Activated naive CD4-positive, alpha-beta T cell treated with anti-CD3 and anti-CD28 coated beads, Interleukin-2, amount 50 U/mL, for 24 hours (primary cell): Measurements from ENCODE around the gene IDH1.
A peak's percentile ranks its signal among the peaks of the same experiment; 100 is the strongest.
"Not testable (repeated sequence)": the region's sequence is repeated elsewhere in the genome, so short reads cannot be mapped to it uniquely, and the experiment has no call there.

Source experiments
- H3K27ac Mint-ChIP-seq: one replicate; pipeline ENCODE4 v1.8.0; 2021; ENCODE audit warnings: mild to moderate bottlenecking, mixed read lengths
- H3K27me3 Mint-ChIP-seq: one replicate; pipeline ENCODE4 v1.8.0; 2021; ENCODE audit warnings: mixed read lengths
- H3K36me3 Mint-ChIP-seq: one replicate; pipeline ENCODE4 v1.8.0; 2021; ENCODE audit warnings: mixed read lengths
- H3K4me1 Mint-ChIP-seq: one replicate; pipeline ENCODE4 v1.8.0; 2021; ENCODE audit warnings: mixed read lengths
- H3K4me3 Mint-ChIP-seq: one replicate; pipeline ENCODE4 v1.8.0; 2021; ENCODE audit warnings: mild to moderate bottlenecking, mixed read lengths
- H3K9me3 Mint-ChIP-seq: one replicate; pipeline ENCODE4 v1.8.0; 2021; ENCODE audit warnings: mixed read lengths

IDH1 gene

DNA sequence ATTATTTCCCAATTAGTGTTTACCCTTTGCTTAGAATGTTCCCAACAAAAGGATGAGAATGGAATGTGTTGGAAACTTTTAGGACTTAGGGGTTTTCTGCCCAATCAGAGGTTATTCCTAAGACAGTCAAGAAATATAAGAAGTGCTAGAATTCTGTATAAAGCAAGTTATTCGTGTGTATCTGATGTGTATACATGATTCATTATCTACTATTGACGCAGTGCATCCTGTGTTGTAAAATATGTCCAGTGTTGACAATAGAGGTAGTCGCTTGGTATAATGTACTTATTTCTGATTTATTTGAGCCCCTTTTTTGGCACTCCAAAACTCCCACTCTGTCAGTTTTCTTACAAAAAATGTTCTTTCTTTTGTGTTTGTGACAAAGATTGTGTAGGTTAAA lies 12.1 kb upstream of the IDH1 start:
- Mint-ChIP-seq H3K27ac (peak overlapping the region; percentile 94), H3K4me3 (peak overlapping the region; percentile 99), H3K9me3 (no peaks in the 10 kb centered on the region), H3K36me3 (peaks cover 8% of the 10 kb centered on the region), H3K4me1 (peaks cover 66% of the 10 kb centered on the region), H3K27me3 (no peaks in the 10 kb centered on the region)

DNA sequence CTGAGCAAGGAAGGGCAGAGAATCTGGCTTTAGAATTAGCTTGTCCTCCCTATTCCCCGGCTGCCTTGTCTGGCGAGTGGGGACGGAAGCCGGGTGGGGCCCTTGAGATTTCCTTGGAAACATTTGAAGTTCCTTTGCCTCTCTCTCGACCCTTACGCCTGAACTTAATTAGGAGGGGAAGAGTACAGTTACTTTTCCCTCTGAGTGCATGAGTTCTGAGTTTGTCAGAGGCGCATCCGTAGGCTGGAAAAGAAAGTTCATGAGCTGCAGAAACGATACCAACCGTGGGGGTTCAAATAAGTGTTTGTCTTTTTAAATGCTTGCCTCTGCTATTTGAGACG lies 11.7 kb upstream of the IDH1 start:
- no peaks in the 10 kb centered on the region for H3K9me3 Mint-ChIP-seq
- H3K36me3 Mint-ChIP-seq: peaks cover 6% of the 10 kb centered on the region
- H3K27ac Mint-ChIP-seq: peak overlapping the region; percentile 94
- H3K4me3 Mint-ChIP-seq: peak overlapping the region; percentile 99
- peaks cover 64% of the 10 kb centered on the region for H3K4me1 Mint-ChIP-seq
- no peaks in the 10 kb centered on the region for H3K27me3 Mint-ChIP-seq

DNA sequence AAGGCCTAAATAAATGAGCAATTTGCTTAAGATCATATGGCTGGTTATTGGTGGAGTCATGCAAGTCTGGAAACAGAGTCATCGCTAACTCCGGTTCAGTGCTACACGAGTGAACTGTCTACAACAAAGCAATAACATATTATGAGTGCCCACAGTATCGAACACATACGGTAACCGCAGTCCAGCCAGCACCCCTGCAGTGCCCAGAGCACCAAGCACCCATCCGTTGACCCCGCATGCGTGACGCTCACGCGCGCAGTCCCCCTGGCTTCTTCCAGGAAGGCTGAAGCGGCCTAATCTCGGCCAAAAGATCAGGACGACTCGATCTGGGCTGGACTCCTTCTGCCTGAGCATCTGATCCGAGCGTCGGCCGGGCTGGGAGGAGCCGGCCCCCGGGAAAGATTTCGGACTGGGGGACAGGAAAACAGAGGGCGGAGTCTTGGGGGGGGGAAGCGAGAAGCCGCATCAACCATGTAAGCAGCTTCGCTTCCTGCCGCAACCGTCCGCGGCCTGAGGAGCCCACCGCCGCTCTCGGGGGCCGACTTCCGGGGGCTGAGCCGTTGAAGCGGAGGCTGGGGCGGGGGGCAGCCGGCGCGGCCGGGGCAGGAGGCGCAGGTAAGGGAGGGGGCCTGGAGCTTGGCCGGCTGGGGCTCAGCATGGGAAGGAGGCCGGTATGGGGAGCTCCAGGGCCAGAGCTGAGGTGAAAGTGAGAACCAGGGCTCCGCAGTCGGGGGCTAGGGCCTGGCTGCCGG lies 11.1 kb upstream of the IDH1 start, which contains the start of gene PIKFYVE:
PIKFYVE (plus strand) TSS at position 455 of the 752 bp plus-strand sequence. CDS start 5,265 bp downstream, outside the sequence.
- Mint-ChIP-seq H3K27me3 (no peaks in the 10 kb centered on the region), H3K36me3 (peaks cover 2% of the 10 kb centered on the region), H3K4me1 (peaks cover 59% of the 10 kb centered on the region), H3K9me3 (no peaks in the 10 kb centered on the region), H3K4me3 (peak within 1 kb of the TSS; percentile 99), H3K27ac (peak within 1 kb of the TSS; percentile 94)

DNA sequence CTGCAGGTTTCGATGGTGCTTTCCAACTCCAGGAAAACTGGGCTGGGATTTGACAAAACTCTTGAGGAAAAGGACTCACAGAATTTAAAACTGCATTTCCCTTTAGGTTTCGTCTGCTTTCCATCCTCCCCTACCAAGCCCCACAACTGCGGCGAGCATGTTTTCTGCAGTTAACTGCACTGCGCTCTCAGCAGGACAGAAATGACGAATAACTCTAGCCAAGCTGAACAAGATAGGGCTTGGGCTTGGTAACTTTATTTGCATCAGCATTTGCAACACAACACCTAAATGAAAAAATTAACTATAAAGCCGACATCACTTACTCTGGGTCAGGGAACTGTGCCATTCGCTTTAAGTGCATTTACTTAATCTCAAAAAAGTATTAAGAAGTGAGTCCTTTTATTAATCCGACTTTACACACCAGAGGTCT lies 10.5 kb upstream of the IDH1 start:
- H3K36me3 Mint-ChIP-seq: peaks cover 2% of the 10 kb centered on the region
- peak overlapping the region; percentile 99 for H3K4me3 Mint-ChIP-seq
- H3K4me1 Mint-ChIP-seq: peaks cover 56% of the 10 kb centered on the region
- no peaks in the 10 kb centered on the region for H3K9me3 Mint-ChIP-seq
- H3K27me3 Mint-ChIP-seq: no peaks in the 10 kb centered on the region
- peak overlapping the region; percentile 94 for H3K27ac Mint-ChIP-seq

DNA sequence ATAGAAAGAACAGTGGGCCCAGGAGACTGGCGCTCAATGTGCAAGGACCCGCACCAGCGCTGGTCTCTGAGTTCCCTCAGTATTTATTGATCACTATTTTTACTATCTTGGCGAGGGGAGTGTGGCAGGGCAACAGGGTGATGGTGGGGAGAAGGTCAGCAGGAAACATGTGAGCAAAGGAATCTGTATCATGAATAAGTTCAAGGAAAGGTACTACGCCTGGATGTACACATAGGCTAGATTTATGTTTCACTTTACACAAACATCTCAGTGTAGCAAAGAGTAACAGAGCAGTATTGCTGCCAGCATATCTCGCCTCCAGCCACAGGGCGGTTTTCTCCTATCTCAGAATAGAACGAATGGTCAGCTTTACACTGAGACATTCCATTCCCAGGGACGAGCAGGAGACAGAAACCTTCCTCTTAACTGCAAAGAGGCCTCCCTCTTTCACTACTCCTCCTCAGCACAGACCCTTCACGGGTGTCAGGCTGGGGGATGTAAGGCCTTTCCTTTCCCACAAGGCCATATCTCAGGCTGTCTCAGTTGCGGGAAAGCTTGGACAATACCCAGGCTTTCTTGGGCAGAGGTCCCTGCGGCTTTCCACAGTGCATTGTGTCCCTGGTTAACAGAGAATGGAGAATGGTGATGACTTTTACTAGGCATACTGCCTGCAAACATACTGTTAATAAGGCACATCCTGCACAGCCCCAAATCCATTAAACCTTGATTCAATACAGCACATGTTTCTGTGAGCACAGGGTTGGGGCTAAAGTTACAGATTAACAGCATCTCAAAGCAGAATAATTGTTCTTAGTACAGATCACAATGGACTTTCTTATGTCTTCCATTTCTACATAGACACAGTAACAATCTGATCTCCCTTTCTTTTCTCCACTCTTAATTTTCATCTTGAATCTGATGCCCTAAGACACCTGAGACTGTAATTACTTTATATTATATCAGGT lies 2.3 kb upstream of the IDH1 start:
- H3K27me3 Mint-ChIP-seq, H3K27ac Mint-ChIP-seq: not testable (repeated sequence)
- peak overlapping the region; percentile 33 for H3K4me3 Mint-ChIP-seq

DNA sequence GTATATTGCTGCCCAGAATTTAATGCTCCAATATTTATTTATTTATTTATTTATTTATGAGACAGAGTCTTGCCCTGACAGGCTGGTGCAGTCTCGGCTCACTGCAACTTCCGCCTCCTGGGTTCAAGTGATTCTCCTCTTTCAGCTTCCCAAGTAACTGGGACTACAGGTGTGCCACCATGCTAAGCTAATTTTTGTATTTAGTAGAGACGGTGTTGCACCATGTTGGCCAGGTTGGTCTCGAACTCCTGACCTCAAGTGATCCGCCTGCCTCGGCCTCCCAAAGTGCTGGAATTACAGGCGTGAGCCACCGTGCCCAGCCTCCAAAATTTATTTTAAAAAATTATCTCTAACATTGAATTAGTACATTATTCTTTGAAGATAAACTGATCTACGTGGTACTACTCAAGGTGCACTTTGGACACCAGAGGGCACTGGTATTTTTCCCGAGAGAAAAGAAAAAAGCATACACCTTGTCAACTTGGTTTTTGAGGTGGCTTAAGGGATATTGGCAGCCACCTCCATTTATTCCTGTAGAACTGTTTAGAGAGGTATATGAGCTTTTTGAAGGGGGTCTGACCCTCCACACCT lies 1.4 kb upstream of the IDH1 start:
- Mint-ChIP-seq H3K4me1 (peaks cover 22% of the 10 kb centered on the region), H3K9me3 (no peaks in the 10 kb centered on the region), H3K27me3 (no peaks in the 10 kb centered on the region), H3K27ac (no peak overlapping the region), H3K4me3 (peak overlapping the region; percentile 97), H3K36me3 (no peaks in the 10 kb centered on the region)

More for the DNA sequence above, 2.3 kb upstream of the IDH1 start:
- not testable (repeated sequence) for H3K36me3 Mint-ChIP-seq, H3K9me3 Mint-ChIP-seq
- H3K4me1 Mint-ChIP-seq: peaks cover 22% of the 10 kb centered on the region

DNA sequence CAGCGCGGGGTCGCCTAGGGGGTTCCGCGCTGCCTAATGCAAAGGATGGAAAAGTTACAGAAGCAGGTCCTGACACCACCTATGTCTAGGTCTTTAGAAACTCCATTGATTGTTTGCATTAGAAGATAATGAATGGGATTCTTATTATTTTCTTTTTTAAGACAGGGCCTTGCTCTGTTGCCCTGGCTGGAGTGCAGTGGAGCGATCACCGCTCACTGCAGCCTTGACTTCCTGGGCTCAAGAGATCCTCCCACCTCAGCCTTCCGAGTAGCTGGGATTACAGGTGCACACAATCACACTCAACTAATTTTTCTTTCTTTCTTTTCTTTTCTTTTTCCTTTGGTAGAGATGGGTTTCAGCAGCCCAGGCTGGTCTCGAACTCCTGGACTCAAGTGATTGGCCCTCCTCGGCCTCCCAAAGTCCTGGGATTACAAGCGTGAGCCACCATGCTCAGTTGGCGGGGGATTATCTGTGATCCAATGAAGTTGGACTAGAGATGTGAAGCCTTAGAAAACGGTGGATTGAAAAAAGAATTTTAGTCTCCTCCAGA lies 761 bp upstream of the IDH1 start:
- Mint-ChIP-seq H3K27ac (no peak overlapping the region), H3K27me3 (no peaks in the 10 kb centered on the region), H3K9me3 (no peaks in the 10 kb centered on the region), H3K36me3 (no peaks in the 10 kb centered on the region), H3K4me1 (peaks cover 22% of the 10 kb centered on the region), H3K4me3 (peak overlapping the region; percentile 97)

DNA sequence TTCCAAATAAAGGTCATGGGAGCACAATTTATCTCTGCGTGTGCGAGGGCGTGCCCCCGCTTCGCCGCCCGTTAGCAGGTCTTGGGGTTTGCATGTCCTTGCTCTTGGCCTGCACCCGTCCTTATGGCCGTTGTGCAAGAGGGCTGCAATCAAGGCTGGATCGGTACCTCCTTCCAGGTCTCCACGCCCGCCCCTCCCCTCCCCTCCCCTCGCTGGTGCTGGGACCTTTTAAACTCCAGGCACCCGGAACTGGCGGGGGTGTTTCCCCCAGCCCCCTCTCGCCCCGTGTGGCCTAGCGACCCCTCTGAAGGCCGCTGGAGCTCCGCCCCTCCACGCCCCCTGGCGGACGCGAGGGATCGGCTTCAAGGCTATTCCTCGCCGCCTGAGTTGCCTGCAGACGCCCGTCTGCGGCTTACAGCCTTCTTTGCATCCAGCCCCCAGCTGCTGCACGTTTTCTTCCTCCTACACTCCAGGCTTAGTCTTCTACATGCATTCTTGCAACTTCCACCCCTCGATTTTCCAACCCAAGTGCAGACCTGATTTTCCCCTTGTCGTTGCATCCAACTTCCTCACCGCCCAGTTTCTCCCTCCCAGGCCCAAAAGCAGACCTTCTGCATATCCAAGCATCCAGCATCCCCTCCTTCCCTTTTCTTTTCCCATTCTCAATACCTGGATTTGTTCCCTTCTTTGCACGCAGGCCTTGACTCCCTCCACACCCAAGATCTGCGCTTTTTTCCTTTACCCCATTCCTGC lies 577 bp downstream of the IDH1 start:
- Mint-ChIP-seq H3K4me3 (peak overlapping the region; percentile 97), H3K27ac (peak overlapping the region; percentile 36), H3K9me3 (no peaks in the 10 kb centered on the region), H3K36me3 (peaks cover 5% of the 10 kb centered on the region), H3K27me3 (no peaks in the 10 kb centered on the region), H3K4me1 (peaks cover 22% of the 10 kb centered on the region)

DNA sequence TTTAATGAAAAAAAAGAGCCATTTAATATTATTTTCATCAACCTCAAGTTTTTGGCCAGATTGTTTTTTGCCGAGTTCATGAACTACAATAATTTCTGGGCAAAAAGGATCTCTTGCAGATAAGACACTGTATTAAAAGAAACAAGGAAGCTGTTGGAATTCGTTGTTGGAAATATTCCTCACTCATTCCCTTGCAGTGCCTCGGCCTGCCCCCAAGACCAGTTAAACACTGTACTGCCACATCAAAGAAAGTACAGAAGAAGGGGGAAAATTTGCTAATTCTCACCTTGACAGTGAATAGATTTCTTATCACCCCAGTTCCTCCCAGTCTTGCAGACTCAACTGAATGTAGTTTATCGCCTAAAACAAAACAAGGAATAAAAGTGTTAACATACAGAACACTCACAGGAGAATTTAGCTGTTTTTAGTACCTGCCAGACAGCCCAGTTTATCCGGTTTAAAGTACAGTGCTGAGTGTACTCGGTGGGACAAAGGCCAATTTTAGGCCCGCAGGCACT lies 1.2 kb downstream of the IDH1 start:
- Mint-ChIP-seq H3K4me3 (peak overlapping the region; percentile 97), H3K27me3 (no peaks in the 10 kb centered on the region), H3K9me3 (no peaks in the 10 kb centered on the region), H3K27ac (peak overlapping the region; percentile 76), H3K4me1 (peaks cover 22% of the 10 kb centered on the region), H3K36me3 (peaks cover 7% of the 10 kb centered on the region)

DNA sequence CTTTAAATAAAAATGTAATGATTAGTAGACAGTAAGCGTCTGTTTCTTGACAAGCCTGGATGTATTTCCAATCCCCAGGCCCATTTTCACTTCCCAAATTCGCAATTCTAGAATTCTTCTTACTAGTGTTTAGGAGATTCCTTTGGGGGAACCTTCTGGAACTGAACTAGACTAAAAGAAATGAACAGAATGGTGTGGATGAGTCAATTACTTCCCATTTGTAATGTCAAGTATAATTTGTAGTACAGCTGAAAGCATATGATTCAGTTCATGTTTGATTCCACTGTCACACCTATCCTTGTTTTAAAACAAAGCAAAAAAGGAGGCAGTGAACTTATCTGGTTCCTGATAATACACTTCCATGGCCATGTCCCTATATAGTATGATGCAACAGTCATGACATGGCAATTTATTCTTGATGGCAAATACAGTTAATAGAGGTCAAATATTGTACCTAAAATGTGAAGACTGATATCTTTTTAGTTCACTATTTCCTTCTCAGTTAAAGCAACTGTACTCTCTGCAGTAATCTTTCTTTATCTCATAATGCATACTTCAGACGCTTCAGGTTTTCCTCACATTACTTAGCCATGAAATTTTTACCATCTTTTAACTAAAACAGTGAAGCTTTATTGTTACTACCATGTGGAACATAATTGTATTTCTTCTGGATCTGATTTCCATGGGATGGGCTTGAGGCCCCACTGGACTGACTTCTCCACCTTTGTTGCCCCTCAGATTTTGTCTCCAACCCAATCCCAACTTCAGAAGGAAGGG lies 2.0 kb downstream of the IDH1 start:
- peak overlapping the region; percentile 76 for H3K27ac Mint-ChIP-seq
- H3K27me3 Mint-ChIP-seq: no peaks in the 10 kb centered on the region
- H3K9me3 Mint-ChIP-seq: no peaks in the 10 kb centered on the region
- peaks cover 9% of the 10 kb centered on the region for H3K36me3 Mint-ChIP-seq
- no peak overlapping the region for H3K4me3 Mint-ChIP-seq
- H3K4me1 Mint-ChIP-seq: peaks cover 22% of the 10 kb centered on the region

DNA sequence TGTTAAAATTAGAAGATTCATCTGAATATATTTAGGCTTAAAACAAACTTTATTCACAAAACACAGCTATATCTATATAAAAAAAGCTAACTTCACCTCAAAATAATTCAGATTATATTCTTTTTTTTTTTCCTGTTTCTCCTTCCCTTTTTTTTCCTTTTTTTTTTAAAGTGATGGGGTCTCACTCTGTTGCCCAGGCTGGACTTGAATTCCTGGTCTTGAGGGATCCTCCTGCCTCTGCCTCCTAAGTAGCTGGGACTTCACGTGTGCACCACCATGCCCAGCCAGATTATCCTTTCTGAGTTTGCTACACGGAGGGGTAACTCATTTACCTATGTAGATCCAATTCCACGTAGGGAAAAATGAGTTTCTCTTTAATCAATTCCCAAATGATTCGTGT lies 3.8 kb downstream of the IDH1 start:
- H3K36me3 Mint-ChIP-seq: peaks cover 9% of the 10 kb centered on the region
- no peaks in the 10 kb centered on the region for H3K9me3 Mint-ChIP-seq
- H3K27me3 Mint-ChIP-seq: no peaks in the 10 kb centered on the region
- peaks cover 22% of the 10 kb centered on the region for H3K4me1 Mint-ChIP-seq
- H3K27ac Mint-ChIP-seq: no peak overlapping the region
- H3K4me3 Mint-ChIP-seq: no peak overlapping the region

DNA sequence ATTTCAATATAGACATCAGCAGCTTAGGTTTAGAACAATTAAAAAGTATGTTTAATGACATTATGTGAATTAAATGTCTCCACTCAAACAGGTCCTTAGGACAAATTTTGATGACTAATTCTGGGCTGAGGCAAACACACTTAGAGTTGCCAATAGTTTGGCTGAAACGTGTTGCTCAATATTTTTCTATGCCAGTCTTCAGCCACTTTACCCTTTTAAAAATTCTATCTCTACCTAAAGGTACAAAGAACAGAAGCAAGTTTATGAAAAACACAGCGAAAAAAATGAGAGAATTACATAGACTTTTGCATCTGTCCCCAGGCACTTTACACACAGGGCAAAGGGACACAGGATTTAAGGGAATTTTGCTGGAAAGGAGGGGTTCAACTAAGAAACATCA lies 4.5 kb downstream of the IDH1 start:
- no peak overlapping the region for H3K27ac Mint-ChIP-seq
- H3K9me3 Mint-ChIP-seq: no peaks in the 10 kb centered on the region
- no peaks in the 10 kb centered on the region for H3K27me3 Mint-ChIP-seq
- no peak overlapping the region for H3K4me3 Mint-ChIP-seq
- H3K36me3 Mint-ChIP-seq: peaks cover 9% of the 10 kb centered on the region
- H3K4me1 Mint-ChIP-seq: peaks cover 18% of the 10 kb centered on the region

DNA sequence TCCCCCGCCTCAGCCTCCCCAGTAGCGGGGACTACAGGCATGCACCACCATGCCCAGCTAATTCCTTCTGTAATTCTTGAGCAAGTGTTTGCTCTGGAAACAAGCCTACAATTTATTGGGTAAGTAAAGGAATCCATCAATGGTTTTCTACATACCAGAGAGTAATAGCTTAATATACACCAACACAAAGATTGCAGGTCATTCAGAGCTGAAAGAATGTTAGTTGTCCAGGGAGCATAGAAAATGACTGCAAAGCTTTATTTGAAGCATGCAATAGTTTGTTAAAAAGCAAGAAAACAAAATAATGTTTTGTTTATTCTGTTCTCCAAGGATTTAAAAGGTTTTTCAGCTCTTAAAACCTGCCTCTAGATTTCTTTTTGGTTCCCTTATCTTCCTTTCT lies 5.6 kb downstream of the IDH1 start:
- Mint-ChIP-seq H3K36me3 (peaks cover 11% of the 10 kb centered on the region), H3K4me1 (peaks cover 15% of the 10 kb centered on the region), H3K9me3 (no peaks in the 10 kb centered on the region), H3K4me3 (no peak overlapping the region), H3K27me3 (no peaks in the 10 kb centered on the region), H3K27ac (no peak overlapping the region)

DNA sequence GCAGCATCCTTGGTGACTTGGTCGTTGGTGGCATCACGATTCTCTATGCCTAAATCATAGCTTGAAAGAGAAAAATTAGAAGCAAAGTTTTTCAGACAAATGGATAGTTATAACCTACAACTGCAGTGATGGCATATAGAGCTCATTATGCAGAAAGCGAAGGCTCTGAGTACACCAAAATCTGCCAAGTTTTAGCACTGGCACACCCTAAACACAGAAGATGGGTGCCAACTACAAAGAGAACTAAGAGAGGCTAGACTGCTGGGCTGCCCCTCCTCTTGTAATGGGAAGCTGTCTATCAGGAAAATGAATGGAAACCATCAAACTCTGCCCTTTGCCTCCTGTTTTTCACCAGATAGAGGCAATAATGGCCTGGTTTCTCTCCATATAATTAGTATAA lies 6.3 kb downstream of the IDH1 start:
- Mint-ChIP-seq H3K4me3 (no peak overlapping the region), H3K27ac (no peak overlapping the region), H3K9me3 (no peaks in the 10 kb centered on the region), H3K27me3 (no peaks in the 10 kb centered on the region), H3K4me1 (peaks cover 10% of the 10 kb centered on the region), H3K36me3 (peaks cover 11% of the 10 kb centered on the region)
